Embryonic facial prominence (tissue), 1 donor: ENCODE measurements around the gene NOP9.

Source experiments
- DNase-seq: peaks from one replicate; pipeline ENCODE4 v3.0.0-alpha.2; 2016; ENCODE audit errors: extremely low spot score

Gene NOP9

GRCh38 chr14:24299255-24300191 lies at the start of gene NOP9, which contains the start of gene DHRS1:
Gene NOP9, plus strand, starts transcription at chr14:24299850. Its CDS starts 105 bp downstream, at chr14:24299955.
Gene DHRS1, minus strand, starts transcription at chr14:24299780. Its CDS starts 674 bp downstream, at chr14:24299106.
- DNase-seq = peak; percentile 82

GRCh38 chr14:24250354-24250753 lies 49.3 kb upstream of the NOP9 start:
- DNase-seq = no peak

- no peak for DNase-seq
These were observed 47.8 kb upstream of the NOP9 start for GRCh38 chr14:24251880-24252288.

- DNase-seq = no peak
These were observed 47.1 kb upstream of the NOP9 start for GRCh38 chr14:24252289-24253124.

GRCh38 chr14:24253936-24254335 lies 45.7 kb upstream of the NOP9 start:
- no peak for DNase-seq

- no peak for DNase-seq
These were observed 44.8 kb upstream of the NOP9 start for GRCh38 chr14:24254630-24255392.

GRCh38 chr14:24255438-24255837 lies 44.2 kb upstream of the NOP9 start:
- DNase-seq = no peak

- DNase-seq = no peak
These were observed 43.5 kb upstream of the NOP9 start for GRCh38 chr14:24255931-24256711.

GRCh38 chr14:24256960-24257359 lies 42.7 kb upstream of the NOP9 start:
- DNase-seq = no peak

GRCh38 chr14:24258119-24258518 lies 41.5 kb upstream of the NOP9 start:
- DNase-seq = no peak

GRCh38 chr14:24258548-24259265 lies 40.9 kb upstream of the NOP9 start:
- no peak for DNase-seq

- peak; percentile 58 for DNase-seq
These were observed 40.2 kb upstream of the NOP9 start for GRCh38 chr14:24259282-24260025.

- no peak for DNase-seq
These were observed 39.4 kb upstream of the NOP9 start for GRCh38 chr14:24260026-24260779.

GRCh38 chr14:24260780-24261157 lies 38.9 kb upstream of the NOP9 start:
- DNase-seq = no peak

- no peak for DNase-seq
These were observed 38.2 kb upstream of the NOP9 start for GRCh38 chr14:24261256-24261968.

GRCh38 chr14:24261969-24262327 lies 37.7 kb upstream of the NOP9 start:
- DNase-seq = no peak

- no peak for DNase-seq
These were observed 36.6 kb upstream of the NOP9 start, which contains the start of gene TGM1 for GRCh38 chr14:24262821-24263733. Gene TGM1, minus strand, starts transcription at chr14:24263177. Its CDS starts 825 bp downstream, at chr14:24262352.
